ENCODE results near the gene RPL29. TPM values are rescaled to one million over a fixed set of nuclear protein-coding genes. Genes with fewer than 3 reads are reported as not detected.

RPL29 gene
- total RNA-seq, 2 donors from 2014 or later: 586 to 682 TPM

DNA sequence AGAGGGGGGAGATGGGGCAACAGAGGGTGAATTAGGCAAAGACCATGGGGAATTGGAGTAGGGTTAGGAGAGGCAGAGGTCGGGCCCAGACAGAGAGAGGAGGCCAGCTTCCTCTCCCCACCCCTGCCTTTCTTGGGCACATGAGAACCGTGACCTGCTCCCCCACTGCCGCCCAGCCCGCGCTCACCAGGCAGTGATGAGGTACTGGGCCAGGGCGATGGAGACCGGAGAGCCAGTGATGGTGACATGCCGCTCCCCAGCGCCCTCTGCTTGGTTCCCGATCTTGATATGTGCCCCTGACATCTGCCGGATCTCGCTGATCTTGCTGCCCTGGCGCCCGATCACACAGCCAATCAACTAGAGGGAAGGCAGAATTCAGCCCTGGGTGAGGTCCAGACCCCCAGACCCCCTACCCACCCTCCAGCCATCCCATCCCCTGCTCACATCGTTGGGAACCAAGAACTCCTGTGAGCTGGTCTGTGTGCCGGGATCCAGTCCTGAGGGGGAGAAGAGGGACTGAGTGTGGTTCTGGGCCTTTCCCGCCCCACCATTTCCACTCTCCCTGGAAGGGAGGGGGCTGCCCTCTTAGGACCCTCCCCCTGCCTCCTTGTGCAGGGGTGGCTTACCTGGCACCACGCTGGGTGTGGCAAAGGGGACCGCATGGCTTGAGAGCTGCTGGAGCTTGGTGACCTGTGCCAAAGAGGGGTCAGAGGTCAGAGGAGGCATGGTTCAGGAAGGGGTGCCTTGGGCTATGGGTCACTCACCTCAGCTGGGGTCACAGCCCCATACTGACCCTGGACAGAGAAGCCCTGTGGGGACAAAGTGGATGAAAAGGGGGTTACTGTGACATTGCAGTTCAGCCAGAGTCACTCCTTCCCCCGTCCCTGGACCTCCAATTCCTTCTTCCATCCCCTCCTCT, 36.8 kb downstream of the RPL29 start:
- intact Hi-C loops (cut with DNase I): no loop called here

DNA sequence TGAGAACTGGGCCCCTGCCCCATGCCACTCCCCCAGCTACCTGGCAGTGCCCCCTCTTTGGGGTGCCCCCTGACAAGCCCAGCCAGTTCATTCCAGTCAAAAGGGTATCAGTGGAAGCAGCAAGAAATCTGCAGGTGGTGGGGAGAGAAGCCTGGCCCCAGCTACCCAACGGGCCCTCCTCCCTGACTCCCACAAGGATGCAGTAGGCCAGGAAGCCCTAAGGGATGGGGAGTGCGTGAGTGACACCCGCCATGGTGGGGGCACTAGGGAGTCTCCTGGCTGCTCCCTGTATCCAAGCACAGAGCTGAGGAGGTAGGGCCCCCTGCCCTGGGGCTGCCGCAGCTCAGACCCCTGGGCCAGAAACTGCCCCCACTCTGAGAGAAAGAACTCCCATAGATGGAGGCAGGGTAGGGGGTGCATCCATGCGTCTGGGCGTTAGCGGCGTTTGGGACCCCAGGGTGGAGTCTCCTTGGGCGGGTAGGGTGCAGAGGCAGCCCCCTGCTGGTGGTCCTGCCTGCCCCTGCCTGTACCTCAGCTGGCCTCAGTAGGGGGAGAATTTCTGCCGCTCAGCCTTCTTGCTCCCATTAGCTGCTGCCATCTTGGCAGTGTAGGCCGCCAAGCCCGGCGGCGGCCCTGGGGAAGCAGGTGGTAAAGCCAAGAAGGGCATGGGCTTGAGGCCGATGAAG, 38.0 kb downstream of the RPL29 start:
- ATAC-seq: no peak
- DNase-seq: no peak
- intact Hi-C loops (cut with DNase I): no loop called here

More for the DNA sequence above, 36.8 kb downstream of the RPL29 start:
- DNase-seq: peak; percentile 15
- no peak for ATAC-seq

DNA sequence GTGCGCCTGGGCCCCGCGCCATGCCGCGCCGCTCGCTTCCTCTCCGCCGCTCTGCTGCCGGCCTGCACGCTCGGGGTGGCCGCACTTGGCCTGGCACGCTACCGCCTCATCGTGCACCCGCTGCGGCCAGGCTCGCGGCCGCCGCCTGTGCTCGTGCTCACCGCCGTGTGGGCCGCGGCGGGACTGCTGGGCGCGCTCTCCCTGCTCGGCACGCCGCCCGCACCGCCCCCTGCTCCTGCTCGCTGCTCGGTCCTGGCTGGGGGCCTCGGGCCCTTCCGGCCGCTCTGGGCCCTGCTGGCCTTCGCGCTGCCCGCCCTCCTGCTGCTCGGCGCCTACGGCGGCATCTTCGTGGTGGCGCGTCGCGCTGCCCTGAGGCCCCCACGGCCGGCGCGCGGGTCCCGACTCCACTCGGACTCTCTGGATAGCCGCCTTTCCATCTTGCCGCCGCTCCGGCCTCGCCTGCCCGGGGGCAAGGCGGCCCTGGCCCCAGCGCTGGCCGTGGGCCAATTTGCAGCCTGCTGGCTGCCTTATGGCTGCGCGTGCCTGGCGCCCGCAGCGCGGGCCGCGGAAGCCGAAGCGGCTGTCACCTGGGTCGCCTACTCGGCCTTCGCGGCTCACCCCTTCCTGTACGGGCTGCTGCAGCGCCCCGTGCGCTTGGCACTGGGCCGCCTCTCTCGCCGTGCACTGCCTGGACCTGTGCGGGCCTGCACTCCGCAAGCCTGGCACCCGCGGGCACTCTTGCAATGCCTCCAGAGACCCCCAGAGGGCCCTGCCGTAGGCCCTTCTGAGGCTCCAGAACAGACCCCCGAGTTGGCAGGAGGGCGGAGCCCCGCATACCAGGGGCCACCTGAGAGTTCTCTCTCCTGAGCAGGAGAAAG, 39.6 kb downstream of the RPL29 start:
- peak; percentile 85 to 92 for ATAC-seq

DNA sequence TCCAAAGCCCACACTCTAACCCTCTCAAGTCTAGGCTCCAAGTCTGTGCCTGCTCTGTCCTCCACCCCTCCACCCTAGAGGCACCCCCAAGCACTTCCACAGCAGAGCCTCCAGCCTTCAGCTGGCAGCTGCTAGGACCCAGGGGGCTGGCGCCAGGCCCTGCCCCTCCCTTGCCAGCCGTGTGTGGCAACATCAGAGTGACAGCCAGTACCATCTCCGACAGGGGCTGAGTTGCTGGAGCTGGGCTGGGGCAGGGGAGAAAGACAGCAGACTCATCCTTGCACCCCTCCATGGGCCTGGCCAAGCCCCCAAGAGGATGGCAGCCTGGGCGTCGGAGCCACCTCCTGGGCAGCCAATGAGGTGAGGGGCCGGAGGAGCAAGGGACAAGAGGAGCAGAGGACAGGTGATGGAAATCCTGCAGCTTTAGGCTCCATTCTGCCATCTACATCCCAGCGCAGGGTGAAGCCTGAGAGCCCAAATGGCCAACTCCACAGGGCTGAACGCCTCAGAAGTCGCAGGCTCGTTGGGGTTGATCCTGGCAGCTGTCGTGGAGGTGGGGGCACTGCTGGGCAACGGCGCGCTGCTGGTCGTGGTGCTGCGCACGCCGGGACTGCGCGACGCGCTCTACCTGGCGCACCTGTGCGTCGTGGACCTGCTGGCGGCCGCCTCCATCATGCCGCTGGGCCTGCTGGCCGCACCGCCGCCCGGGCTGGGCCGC, 40.4 kb downstream of the RPL29 start, which contains the start of gene GPR62:
Gene GPR62 (plus strand): TSS at position 207 of the 718 bp plus-strand sequence. CDS start 272 bp downstream, at position 479.
- peak in 1 of 2 donors; percentile 40 for ATAC-seq

More for the DNA sequence above, 39.6 kb downstream of the RPL29 start:
- intact Hi-C loops (cut with DNase I): no loop called here
- peak; percentile 76 for DNase-seq

DNA sequence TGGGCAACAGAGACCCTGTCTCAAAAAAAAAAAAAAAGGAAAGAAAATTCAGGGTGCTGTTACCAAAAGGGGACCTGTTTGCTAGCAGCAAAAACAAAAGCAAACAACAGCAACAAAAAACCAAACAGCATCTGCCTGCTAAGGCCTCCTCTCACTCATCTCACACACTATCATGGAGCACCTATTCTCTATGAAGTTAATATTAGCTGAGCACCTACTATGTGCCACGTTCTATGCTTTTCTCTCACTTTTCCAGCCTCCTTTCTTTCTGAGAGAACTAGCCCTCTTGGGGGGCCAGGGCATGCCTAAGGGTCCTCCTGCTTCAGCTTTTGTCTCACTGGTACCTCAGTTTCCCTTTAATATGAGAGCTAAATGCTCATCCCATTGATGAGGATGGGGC, 41.0 kb downstream of the RPL29 start:
- intact Hi-C loops (cut with DNase I): no loop called here
- ATAC-seq: no peak
- no peak for DNase-seq

More for the DNA sequence above, 40.4 kb downstream of the RPL29 start, which contains the start of gene GPR62:
- no peak for DNase-seq
- intact Hi-C loops (cut with DNase I): no loop called here

DNA sequence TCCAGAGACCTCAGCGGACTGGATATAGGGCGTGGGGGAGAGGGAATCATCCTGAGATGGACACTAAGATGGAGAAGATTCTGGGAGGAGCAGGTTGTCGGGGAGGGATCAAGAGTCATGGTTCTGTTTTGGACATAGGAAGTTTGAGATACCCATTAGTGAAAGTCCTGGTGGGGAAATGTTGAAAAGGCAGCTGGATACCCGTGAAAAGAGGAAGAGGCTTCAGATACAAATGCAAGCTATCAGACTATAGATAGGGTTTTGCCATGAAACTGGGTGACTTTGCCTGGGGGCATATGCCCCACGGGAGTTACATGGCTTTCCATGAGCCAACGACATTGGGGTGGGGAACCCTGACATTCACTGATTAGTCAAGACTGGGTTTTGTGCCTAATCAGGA, 41.6 kb downstream of the RPL29 start:
- ATAC-seq (no peak), DNase-seq (no peak)
- intact Hi-C loops (cut with DNase I): no loop called here

DNA sequence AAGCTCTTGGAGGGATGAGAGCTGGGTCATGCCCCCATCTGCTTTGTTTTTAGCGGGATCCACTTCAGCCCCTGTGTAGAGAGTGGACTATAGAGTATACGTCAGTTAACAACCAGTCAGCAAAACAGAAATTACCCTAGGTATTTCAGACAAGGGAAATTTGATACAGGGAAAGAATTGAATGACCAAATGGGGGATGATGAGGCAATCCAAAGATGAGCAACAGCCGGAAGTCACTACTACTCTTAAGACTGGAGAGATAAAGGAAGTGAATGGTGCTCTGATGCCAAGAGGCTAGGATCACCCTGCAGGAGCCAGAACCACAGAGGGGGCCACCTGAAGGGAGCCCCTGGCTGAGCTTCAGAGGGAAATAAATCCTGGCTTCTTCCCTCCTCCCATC, 42.2 kb downstream of the RPL29 start:
- DNase-seq (no peak), ATAC-seq (no peak)
- intact Hi-C loops (cut with DNase I): no loop called here

DNA sequence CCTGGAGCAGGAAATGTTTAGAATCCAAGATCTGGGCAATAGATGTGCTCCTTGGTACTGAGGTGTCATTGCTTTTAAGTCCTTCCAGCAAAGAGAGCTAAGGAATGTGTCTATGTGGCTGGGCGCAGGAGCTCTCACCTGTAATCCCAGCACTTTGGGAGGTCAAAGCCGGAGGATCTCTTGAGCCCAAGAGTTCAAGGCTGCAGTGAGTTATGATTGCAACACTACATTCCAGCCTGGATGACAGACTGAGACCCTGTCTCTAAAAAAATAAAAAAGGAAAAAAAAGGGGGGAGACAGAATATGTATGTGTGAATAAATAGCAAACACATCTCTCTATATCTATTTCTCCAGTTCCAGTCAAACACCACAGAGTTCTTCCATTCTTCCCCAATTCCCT, 44.8 kb downstream of the RPL29 start:
- ATAC-seq: no peak
- intact Hi-C loops (cut with DNase I): no loop called here
- no peak for DNase-seq

DNA sequence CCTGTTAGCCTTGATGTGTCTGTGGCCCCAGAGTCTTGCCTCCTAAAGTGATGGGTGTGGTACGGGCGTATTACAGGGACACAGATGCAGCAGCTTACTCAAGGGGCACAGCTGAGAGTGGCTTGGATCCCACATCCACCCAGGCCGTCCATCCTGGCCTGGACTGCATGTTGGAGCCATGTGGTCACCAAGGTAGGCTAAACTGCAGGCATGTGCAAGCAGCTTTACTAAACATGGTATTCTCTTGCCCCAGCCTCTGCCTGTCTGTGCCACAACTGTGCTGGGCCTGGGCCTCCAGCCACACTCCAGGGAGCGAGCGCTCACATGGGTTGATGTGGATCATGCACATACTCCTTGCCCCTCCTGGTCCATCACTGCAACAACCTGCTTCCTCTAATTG, 46.6 kb downstream of the RPL29 start:
- intact Hi-C loops (cut with DNase I): no loop called here
- no peak for ATAC-seq

DNA sequence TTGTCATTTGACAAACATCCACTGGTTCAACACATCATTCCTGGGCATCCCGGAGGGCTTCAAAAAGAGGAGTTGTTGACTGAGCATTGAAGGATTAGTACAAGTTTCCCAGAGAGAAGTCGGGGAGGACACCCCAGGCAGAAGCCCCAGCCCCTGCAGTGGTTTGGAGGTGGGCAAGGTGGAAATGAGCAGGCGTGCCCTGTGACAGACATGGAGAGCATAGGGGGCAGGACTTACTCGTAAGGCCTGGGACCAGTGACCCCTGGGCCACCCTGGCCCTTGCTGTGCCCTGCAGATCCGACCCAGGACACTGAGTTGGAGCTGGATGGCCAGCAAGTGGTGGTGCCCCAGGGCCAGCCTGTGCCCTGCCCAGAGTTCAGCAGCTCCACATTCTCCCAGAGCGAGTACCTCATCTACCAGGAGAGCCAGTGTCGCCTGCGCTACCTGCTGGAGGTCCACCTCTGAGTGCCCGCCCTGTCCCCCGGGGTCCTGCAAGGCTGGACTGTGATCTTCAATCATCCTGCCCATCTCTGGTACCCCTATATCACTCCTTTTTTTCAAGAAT, 47.6 kb downstream of the RPL29 start:
- ATAC-seq (no peak), DNase-seq (no peak)

More for the DNA sequence above, 46.6 kb downstream of the RPL29 start:
- no peak for DNase-seq

DNA sequence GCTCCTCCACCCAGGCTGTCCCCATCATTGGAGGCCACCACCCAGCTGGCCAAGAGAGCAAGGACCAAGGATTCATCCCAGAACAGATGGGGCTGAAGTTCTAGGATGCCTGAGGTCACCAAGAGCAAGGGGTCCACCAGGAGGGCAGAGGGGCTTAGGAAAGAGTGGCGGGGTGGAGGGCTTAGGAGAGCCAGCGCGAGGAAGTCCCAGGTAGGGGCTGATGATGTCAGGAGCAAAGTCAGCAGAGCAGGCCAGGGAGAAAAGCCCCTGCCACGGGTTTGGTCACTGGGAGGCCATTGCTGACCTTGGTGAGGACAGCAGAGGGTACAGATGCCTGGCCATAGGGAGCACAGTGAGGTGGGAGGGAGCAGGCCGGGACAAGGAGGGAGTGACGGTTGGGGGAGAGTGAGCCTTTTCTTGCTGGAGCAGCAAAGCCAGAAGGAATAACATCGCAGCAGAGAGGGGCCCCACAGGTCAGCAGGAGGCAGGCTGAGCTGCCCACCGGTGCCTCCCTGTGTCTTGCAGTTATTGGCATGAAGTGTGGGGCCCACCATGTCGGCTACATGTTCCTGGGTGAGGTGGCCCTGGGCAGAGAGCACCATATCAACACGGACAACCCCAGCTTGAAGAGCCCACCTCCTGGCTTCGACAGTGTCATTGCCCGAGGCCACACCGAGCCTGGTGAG, 48.3 kb downstream of the RPL29 start:
- no peak for DNase-seq
- ATAC-seq: no peak
- intact Hi-C loops (cut with DNase I): no loop called here

More for the DNA sequence above, 47.6 kb downstream of the RPL29 start:
- intact Hi-C loops (cut with DNase I): no loop called here

DNA sequence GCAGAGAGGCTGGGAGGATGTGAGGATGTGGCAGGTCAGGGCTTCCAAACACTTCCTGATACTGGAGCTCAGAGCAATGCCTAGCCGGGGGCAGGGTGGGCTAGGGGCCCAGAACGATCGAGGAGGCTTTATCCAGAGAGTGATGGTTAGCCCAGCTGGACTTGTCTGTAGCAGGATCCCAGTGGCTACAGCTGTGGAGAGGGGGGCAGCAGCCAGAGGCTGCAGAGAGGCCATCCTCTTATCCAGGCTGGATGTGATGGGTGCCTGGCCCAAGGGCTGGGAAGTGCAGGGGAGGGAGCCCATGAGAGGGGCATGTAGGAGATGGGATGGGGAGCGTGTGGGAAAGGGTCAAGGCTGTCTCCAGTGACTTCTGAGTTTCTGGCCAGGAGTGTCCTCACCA, 48.9 kb downstream of the RPL29 start:
- ATAC-seq (no peak), DNase-seq (no peak)
- intact Hi-C loops (cut with DNase I): no loop called here

DNA sequence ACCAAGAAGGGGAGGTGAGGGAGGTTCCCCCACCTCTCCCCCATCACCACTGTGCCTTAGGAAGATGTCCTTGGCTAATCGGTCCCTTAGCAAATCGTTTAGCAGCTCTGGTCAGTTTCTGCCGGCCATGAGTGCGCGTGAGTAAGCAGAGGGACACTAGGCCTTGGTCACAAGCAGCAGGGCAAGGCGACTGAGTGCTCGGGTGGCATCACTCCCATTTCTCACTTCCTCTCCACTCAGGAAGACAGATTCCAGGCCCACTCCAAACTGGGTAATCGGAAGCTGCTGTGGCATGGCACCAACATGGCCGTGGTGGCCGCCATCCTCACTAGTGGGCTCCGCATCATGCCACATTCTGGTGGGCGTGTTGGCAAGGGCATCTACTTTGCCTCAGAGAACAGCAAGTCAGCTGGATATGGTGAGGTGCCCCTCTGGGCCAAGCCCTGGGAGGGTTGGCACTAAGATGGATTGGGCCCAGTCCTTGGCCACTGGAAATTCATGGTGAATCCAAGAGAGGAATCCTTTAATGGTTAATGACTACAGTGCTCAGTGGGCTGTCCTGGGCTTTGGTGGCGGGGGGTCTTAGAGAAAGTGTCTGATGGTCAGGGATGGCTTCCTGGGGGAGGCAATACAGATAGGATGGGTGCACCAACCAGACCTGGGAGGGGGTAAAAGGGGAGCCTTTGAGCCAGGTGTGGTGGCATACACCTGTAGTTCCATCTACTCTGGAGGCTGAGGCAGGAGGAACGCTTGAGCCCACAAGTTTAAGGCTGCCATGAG, 49.6 kb downstream of the RPL29 start:
- intact Hi-C loops (cut with DNase I): no loop called here
- DNase-seq (no peak), ATAC-seq (no peak)

DNA sequence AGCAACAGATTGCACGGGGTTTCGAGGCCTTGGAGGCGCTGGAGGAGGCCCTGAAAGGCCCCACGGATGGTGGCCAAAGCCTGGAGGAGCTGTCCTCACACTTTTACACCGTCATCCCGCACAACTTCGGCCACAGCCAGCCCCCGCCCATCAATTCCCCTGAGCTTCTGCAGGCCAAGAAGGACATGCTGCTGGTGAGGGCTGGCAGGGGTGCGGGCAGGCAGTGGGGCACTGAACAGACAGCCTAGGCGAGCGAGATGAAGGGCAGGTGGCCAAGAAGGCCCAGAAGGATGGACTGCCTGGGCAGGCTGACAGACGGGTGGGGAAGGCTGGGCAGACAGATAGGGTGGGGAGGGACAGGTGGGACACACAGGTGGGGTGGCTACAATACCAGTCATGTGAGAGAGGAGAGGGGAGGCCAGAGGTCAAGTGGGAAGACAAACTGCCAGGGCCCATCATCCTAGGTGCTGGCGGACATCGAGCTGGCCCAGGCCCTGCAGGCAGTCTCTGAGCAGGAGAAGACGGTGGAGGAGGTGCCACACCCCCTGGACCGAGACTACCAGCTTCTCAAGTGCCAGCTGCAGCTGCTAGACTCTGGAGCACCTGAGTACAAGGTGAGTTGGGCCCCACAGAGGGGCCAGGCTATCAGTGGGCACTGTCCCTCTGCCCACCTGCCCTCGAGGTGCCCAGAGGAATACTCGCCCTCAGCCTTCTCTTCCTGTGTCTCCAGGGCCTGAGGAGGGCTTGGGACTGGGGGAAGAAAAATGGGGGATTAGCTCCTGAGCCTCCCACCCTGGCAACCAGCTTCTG, 50.5 kb downstream of the RPL29 start:
- intact Hi-C loops (cut with DNase I): no loop called here
- ATAC-seq (no peak), DNase-seq (no peak)

DNA sequence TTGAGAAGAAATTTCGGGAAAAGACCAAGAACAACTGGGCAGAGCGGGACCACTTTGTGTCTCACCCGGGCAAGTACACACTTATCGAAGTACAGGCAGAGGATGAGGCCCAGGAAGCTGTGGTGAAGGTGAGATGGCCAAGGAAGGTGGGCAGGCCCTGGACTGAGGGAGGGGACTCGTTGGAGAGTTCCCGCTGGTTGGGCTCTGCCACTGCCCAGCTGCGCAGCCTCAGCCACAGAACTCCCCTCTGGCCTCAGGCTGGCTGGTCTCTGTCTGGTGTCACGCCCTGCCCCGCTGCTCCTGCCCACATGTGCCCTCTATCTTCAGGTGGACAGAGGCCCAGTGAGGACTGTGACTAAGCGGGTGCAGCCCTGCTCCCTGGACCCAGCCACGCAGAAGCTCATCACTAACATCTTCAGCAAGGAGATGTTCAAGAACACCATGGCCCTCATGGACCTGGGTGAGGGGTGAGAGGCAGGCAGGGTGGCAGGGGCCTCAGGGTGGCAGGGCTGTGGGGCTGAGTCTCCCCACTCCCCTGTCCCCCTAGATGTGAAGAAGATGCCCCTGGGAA, 51.2 kb downstream of the RPL29 start:
- DNase-seq: no peak
- intact Hi-C loops (cut with DNase I): no loop called here

More for the DNA sequence above, 51.2 kb downstream of the RPL29 start:
- no peak for ATAC-seq
